Mesodermal cell (in vitro differentiated cells): Measurements from ENCODE around the gene PITX2.

Experiments
- H3K27ac ChIP-seq: 2 replicates; pipeline ENCODE4 v1.7.0; 2013; ENCODE audit warnings: mild to moderate bottlenecking, low read depth, low read length, moderate library complexity; ENCODE audit not compliant: severe bottlenecking
- H3K36me3 ChIP-seq: 2 replicates; pipeline ENCODE4 v1.7.1; 2013; ENCODE audit warnings: mild to moderate bottlenecking, low read length, moderate library complexity; ENCODE audit not compliant: control insufficient read depth, insufficient read depth
- H3K4me1 ChIP-seq: one replicate; pipeline ENCODE4 v1.7.1; 2013; ENCODE audit warnings: mild to moderate bottlenecking, low read length; ENCODE audit not compliant: insufficient read depth, control insufficient read depth, poor library complexity, severe bottlenecking
- H3K4me3 ChIP-seq: 2 replicates; pipeline ENCODE4 v1.7.0; 2013; ENCODE audit warnings: low read length, control low read depth, mild to moderate bottlenecking; ENCODE audit not compliant: insufficient read depth, poor library complexity, severe bottlenecking; ENCODE audit errors: extremely low read depth
- H3K9me3 ChIP-seq: 2 replicates; pipeline ENCODE4 v1.7.1; 2013; ENCODE audit warnings: mild to moderate bottlenecking, low read length, moderate library complexity; ENCODE audit not compliant: control insufficient read depth
- WGBS, 2 experiments: methylation state at CpG; one replicate each; pipeline ENCODE4 v1.1.5; 2013; ENCODE audit warnings: missing lambda C conversion rate in 2 of 2; ENCODE audit not compliant: insufficient coverage in 2 of 2; 5-methylcytosine and 5-hydroxymethylcytosine counted together

The PITX2 gene

DNA sequence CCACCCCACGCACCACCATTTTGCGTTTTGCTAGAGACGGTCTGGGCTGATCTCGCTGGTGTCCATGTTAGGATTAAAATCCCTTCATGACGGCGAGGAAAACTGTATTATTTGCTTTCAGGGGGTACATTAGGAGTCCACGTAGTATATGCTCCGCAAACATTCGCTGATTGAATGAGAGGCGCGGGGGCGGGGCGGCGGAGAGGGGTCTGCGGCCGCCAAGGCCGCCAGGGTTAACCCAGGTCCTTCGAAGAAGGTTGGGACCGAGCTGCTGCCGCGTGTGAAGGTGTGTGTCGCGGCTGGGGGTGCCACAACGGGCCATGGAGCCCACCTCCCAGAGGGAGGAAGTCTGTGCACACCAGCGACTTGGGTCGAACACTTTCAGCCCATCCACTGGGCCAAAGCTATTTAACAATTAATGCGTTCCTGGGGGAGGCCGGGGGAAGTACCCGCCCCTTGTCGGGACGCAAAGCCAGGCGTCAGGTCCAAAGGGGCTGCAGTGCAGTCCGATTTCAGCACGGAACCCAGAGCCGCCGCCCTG is 6.4 kb upstream of the PITX2 start:
- WGBS, 2 experiments: 0 to 1% methylated on average over 22 of the region's 36 CpGs
- Histone ChIP-seq H3K9me3 (no peaks in the 10 kb centered on the region), H3K4me3 (peak overlapping the region; percentile 27), H3K27ac (no peak overlapping the region), H3K4me1 (peaks cover 32% of the 10 kb centered on the region), H3K36me3 (no peaks in the 10 kb centered on the region)

- Histone ChIP-seq H3K4me1 (peaks cover 31% of the 10 kb centered on the region), H3K9me3 (no peaks in the 10 kb centered on the region), H3K4me3 (peak overlapping the region; percentile 27), H3K27ac (no peak overlapping the region), H3K36me3 (no peaks in the 10 kb centered on the region)
- WGBS, 2 experiments: 0 to 1% methylated on average over 15 to 21 of the region's 26 CpGs
These were observed 5.9 kb upstream of the PITX2 start for GRCh38 chr4:110628663-110629213.

- 4 to 28% methylated on average over 3 to 4 of the region's 11 CpGs for WGBS, 2 experiments
These were observed 5.2 kb upstream of the PITX2 start for GRCh38 chr4:110627977-110628662.

DNA sequence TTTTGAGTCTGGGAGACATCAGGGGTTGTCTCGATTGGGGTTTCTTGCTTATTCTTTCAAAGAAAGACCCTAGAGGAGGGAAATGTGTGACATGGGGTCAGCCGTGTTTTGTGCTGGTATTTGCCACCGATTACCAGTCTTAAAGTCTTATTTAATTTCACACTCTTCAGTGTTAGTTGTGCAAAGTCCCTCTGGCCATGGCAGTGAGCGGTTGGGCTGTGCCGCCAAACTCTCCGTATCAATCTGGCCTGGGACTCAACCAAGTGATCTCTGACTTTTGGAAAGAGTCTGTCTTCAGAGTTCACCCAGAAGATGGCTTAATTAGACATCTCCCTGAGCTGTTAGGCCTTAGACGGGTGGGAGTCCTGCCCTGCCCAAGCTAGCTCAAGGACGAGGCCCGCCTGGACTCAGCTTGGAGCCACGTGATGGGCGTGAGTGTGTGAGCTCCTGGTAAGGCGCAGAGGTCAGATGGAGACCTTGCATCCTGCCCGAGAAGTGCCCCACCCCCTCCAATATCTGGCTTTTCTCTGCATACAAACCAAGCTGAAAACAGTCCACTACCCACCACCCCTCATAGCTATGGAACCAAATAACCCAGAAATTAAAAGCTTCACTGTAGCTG is 3.8 kb upstream of the PITX2 start:
- H3K4me3 ChIP-seq: no peak overlapping the region
- 47 to 52% methylated on average over 9 to 13 of the region's 13 CpGs for WGBS, 2 experiments
- no peaks in the 10 kb centered on the region for H3K9me3 ChIP-seq
- H3K36me3 ChIP-seq: peaks cover 2% of the 10 kb centered on the region
- H3K27ac ChIP-seq: no peak overlapping the region
- H3K4me1 ChIP-seq: peaks cover 30% of the 10 kb centered on the region

More at GRCh38 chr4:110627977-110628662, 5.2 kb upstream of the PITX2 start:
- Histone ChIP-seq H3K36me3 (no peaks in the 10 kb centered on the region), H3K27ac (no peak overlapping the region), H3K4me3 (peak overlapping the region; percentile 27), H3K9me3 (no peaks in the 10 kb centered on the region), H3K4me1 (peaks cover 30% of the 10 kb centered on the region)

GRCh38 chr4:110625576-110626257 is 2.8 kb upstream of the PITX2 start:
- no peak overlapping the region for H3K27ac ChIP-seq
- WGBS, 2 experiments: 50 to 55% methylated on average over 5 to 7 of the region's 9 CpGs
- peaks cover 27% of the 10 kb centered on the region for H3K4me1 ChIP-seq
- peaks cover 7% of the 10 kb centered on the region for H3K36me3 ChIP-seq
- H3K4me3 ChIP-seq: no peak overlapping the region
- no peaks in the 10 kb centered on the region for H3K9me3 ChIP-seq

DNA sequence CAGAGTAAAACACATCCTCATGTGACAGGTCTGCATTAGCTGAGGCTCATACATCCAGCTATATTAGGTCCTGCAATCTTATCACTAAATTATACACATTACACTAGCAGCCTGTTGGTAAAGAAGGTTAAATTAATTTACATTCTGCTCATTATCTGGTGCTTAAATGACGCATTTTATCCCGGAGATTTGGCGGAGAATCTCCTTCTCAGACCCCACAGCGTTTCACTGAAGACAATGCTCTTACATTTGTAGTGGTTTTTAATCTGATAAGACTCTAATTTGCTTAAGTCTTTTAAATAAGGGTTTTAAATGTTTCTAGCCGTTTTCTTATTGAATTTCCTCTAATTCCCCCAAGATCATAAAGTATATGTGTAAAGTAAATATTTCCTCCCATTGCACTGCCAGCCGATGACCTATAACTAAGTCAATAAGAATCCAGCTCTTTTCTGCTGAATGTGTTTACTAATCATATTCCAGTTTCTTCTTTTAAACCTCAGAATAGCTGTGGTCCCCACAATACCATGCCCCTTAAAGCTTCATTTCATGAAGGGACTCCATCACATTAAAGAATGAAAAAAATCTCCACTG is 2.1 kb upstream of the PITX2 start:
- WGBS, 2 experiments: 55% methylated on average over 4 of the region's 6 CpGs; no CpG with 5 or more reads in 1 of the 2 experiments
- Histone ChIP-seq H3K4me3 (no peak overlapping the region), H3K4me1 (peaks cover 27% of the 10 kb centered on the region), H3K27ac (no peak overlapping the region), H3K36me3 (peaks cover 12% of the 10 kb centered on the region), H3K9me3 (no peaks in the 10 kb centered on the region)

GRCh38 chr4:110624398-110624780 is 1.5 kb upstream of the PITX2 start:
- H3K27ac ChIP-seq: no peak overlapping the region
- peaks cover 27% of the 10 kb centered on the region for H3K4me1 ChIP-seq
- peaks cover 17% of the 10 kb centered on the region for H3K36me3 ChIP-seq
- no peak overlapping the region for H3K4me3 ChIP-seq
- H3K9me3 ChIP-seq: no peaks in the 10 kb centered on the region
- 80% methylated on average over 1 of the region's 3 CpGs; no CpG with 5 or more reads in 1 of the 2 experiments for WGBS, 2 experiments

DNA sequence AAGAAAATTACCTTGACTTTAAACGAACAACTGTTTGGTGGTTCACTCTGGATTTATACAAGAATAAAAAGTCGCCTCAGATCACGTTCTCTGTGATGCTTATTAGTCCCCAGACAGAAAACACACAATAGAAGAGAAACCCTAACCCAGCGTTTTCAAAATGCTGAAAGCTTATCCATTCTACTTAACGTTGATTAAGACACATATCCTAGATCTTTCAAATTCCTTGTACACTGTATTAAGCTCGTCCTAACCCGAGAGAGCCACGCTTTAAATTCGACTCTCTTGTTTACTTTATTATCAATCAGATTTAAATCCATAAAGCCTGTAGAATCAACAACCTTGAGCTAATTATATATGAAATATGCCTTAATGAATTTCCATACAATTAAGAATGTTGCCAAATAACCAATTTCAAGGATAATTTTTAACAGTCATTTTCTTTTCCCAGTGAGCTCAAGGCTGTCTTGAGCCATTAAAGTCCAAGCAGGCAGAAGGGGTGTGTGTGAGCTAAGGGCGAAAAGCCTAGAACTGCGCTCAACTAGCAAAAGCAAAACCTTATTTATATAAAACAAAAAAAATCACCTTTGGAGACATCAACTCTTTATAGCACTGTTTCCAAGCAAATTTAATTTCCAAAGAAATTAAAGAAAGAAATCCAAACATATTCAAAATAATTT is 981 bp upstream of the PITX2 start:
- Histone ChIP-seq H3K4me1 (peaks cover 31% of the 10 kb centered on the region), H3K36me3 (peaks cover 22% of the 10 kb centered on the region), H3K4me3 (peak overlapping the region; percentile 23), H3K9me3 (no peaks in the 10 kb centered on the region), H3K27ac (peak overlapping the region; percentile 59)
- WGBS, 2 experiments: 17 to 35% methylated on average over 4 to 6 of the region's 11 CpGs

GRCh38 chr4:110621839-110622751 is 782 bp downstream of the PITX2 start:
- peaks cover 36% of the 10 kb centered on the region for H3K4me1 ChIP-seq
- WGBS, 2 experiments: 0% methylated on average over 56 to 57 of the region's 73 CpGs
- peaks cover 31% of the 10 kb centered on the region for H3K36me3 ChIP-seq
- peak overlapping the region; percentile 62 for H3K27ac ChIP-seq
- H3K4me3 ChIP-seq: peak overlapping the region; percentile 87
- H3K9me3 ChIP-seq: no peaks in the 10 kb centered on the region
